GF-D8 (cell line): Measurements from ENCODE around the gene PHTF2.
"Not testable (repeated sequence)": the region's sequence is repeated elsewhere in the genome, so short reads cannot be mapped to it uniquely, and the experiment has no call there.

ENCODE experiments used
- DNase-seq: peaks from one replicate; lab custom pipeline; 2025; lab: John Stamatoyannopoulos, UW

The PHTF2 gene

DNA sequence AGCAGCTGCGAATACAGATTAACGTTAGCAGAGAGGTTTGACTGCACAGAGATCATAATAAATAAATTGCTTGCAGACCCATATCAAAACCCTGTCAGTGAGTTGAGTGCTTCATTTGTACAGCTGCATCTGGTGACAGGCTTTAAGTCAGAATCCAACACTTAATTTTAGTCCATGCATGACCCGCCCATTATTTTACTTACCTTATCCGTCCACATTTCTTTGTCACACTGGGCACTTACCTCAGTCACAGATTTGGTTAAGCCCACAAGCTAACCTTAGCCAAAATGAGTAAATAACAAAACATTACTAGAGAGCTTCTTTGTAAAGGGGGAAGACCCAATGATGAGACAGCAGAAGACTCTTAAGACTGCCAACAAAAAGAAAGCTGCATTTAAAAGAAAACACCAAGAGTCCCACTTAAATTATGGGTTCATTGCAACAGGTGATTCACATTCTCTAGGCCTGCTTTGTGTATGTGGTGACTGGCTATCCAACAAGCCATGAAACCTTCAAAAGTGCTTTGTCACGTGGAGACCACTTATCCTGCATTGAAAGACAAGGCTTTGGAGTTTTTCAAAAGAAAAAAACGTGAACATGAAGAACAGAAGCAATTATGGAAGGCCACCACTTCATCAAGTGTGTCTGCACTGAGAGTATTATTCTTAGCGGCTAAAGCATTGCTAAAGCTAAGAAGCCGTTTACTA, 32.2 kb downstream of the PHTF2 start:
- no peak for DNase-seq

DNA sequence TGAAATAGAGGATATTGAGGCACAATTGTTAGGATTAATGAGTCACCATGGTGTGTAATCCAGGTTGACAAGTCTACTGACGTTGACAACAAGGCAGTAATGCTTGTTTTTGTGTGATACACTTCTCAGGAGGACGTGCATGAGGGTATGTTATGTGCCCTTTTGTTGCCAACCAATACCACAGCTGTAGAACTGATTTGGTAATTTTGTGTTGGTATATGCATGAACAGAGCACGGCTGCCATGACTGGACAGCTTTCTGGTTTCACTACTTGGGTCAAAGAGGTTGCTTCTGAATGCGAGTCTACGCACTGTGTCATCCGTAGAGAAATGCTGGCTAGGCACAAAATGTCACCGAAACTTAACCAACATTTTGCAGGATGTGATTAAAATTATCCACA, 32.9 kb downstream of the PHTF2 start:
- no peak for DNase-seq

DNA sequence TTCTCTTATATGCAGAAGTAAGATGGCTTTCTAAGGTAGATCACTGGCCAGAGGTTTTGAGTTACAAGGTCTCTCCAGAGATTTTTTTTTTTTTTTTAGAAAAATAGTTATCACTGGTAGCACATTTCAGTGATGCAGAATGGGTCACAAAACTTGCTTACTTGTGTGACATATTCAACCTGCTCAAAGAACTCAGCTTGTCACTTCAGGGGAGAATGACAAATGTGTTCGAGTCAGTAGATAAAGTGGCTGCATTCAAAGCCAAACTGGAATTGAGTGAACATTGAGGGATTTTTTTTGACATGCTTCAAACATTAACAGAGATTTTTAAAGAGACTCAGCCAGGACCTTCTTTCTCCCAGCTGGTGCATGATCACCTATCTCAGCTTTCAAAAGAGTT, 33.4 kb downstream of the PHTF2 start:
- no peak for DNase-seq

DNA sequence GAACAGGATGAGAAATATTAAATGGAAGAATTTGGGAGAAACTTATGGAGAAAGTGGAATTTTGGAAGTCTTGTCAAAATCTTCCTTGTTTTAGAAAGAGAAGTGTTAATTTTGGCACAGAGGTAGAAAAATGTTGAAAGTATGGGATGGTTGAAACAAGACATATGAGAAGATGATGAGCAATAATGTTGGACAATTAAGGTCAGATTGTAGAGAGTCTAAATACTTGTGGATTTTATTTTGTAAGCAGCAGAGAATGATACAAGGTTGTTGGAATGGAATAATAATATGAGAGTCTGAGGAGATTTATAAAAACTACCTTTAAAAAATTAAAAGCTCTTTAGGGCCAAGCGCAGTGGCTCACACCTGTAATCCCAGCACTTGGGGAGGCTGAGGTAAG, 34.6 kb downstream of the PHTF2 start:
- no peak for DNase-seq

DNA sequence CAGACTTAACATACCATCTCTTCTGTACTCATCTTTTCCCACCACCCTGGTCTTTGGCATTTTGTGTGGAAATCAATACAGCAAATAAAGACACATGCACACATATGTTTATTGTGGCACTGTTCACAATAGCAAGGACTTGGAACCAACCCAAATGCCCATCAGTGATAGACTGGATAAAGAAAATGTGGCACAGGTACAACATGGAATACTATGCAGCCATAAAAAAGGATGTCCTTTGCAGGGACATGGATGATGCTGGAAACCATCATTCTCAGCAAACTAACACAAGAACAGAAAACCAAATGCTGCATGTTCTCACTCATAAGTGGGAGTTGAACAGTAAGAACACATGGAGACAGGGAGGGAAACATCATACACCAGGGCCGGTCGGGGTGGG, 37.9 kb downstream of the PHTF2 start:
- DNase-seq, result not testable (repeated sequence)

DNA sequence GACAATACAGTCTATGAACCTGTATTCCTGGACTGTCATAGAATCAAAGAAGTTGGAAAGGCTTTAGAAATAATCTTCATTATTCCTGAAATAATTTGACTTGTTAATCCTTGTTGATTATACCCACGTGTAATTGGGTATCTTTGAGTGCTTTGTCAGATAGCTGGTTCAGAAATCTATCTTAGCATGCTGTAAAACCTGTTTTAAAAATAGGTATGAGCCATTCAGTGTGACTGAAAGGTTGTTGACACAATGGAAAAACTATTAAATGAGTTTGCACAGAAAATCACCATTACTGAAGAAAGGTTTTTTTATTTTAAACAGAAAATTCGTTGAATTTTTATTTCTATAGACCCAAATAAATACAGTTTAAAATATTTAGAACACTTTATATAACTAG, 38.7 kb downstream of the PHTF2 start:
- DNase-seq, result no peak

DNA sequence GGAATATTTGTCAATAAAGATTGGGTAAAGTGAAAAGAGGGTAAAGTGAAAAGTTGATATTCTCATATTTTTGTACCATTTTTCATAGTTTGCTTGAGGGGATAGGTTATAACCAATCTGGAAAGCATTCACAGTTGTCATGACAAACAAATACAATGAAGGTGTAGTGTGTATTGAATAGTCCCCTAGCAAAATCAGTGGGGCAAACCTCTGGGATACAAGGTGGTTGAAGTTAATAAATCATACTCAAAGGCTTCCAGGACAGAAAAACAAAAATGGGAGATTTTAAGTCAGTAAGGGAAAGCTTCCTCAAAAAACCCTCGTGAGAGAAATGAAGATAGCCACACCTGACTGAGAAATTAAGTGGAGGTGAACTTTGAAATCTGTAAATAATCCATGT, 39.4 kb downstream of the PHTF2 start:
- no peak for DNase-seq

DNA sequence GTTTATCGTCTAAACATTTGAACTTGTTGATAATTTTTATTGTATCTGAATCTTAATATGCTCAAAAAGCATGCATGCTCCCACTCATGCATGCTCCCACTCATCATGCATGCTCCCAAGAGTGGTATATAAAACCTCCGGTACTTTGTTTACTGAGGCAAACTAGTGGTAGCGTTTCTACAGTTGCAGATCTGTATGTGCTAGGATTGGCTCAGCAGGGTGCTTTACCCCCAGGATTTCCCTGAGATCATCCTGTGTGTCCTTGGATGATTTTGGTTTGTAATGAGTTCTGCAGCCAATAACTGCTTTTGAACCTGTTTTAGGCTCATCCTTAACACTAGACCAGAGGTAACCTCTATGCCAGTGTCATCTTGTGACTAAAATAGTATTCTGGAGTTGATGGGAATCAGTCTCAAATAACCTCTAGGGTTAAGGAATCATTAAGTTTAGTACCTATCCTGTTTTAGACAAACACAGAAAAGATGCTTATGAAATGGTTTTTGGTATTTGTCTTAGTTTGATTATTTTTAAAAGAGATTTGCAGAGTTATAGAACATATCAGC, 40.4 kb downstream of the PHTF2 start:
- DNase-seq, result no peak

DNA sequence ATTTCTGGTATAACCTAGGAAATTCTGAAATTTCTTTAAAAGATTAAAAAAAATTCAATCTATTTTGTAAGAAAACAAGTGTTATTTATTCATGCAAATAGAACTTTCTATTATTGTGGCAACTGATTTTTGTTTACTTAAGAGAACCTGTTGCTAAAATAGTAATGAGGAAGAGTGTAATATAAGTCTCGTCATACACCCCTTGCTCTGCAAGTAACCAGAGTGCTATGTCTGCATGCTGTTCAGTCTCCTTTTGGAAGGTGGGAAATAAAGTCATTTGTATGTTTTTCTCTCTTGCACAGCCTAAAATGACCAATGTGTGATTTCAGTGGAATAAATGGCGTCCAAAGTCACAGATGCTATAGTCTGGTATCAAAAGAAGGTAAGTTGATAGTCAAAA, 41.3 kb downstream of the PHTF2 start:
- DNase-seq, result no peak

DNA sequence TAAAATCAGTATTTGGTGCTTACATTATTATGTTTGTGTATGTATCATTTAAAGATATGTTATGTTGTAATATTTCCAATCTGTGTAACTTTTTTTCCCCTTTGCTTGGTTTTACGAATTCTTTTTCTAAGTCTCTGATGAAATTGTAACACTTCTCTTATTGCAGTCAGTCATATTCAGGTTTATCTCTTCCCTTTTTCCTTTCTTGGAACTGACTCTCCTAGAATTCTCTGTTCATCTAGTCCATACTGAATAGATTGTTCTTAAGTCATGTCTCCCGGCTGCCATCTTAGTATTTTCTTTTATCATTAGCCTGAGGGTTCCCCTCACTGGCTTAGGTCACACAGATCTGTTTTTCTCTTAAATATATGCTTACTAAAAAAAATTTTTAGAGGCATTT, 44.6 kb downstream of the PHTF2 start:
- peak; percentile 94 for DNase-seq

DNA sequence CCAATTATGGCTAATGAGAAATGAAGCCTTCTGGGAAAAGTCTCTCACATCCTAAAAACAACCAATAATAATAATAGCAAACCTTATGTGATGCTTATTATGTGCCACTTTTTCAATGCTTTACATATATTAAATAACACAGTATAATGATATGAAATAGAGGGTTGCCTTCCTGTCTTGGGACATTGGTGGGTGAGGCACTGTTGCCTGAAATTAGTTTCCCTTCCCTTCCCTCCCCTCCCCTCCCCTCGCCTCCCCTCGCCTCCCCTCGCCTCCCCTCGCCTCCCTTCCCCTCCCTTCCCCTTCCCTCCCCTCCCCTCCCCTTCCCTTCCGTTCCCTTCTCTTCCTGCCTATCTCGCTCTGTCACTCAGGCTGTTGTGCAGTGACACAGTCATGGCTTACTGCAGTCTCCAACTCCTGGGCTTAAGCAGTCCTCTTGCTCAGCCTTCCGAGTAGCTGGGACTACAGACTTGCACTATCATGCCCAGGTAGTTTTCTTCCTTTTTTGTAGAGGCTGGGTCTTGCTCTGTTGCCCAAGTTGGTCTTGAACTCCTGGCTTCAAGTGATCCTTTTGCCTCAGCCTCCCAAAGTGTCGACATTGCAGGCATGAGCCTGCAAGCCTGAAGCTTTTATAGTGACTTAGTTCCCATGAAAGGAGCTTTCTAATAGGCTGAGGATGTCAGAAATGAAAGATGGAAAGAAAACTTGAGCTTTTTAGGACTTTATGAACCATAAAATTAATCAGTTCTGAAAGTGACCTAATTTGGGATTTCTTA, 47.9 kb downstream of the PHTF2 start:
- no peak for DNase-seq

DNA sequence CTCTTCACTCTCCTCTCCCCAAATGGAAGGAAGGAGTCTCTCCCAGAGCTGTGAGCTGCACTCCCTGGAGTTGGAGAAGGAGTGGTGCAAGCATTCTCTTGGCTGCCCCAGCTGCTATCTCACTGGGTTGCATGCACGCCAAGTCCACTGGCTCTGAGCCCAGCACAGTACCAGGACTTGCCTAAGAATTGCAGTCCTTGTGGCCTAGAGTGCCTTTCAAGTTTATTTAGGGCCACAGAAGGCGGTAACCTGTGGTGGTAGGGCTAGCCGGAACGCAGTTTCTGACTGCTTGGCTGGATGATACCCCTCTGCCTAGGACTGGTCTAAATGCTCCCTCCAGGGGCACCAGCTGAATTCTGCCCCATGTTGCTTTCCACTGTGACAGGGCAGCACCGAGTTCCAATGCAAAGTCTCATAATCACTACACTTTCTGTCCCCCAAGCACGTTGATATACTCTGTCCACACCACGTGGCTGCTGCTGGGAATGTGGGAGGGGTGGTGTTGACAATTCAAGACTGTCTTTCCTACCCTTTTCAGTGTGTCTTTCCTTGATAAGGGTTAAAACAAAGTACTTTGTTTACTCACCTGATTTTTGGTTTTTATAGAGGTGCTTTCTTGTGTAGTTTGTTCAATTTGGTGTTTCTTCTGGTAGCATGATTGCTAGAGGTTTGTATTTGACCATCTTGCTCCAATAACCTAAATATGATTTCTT, 57.0 kb downstream of the PHTF2 start:
- DNase-seq, result no peak

DNA sequence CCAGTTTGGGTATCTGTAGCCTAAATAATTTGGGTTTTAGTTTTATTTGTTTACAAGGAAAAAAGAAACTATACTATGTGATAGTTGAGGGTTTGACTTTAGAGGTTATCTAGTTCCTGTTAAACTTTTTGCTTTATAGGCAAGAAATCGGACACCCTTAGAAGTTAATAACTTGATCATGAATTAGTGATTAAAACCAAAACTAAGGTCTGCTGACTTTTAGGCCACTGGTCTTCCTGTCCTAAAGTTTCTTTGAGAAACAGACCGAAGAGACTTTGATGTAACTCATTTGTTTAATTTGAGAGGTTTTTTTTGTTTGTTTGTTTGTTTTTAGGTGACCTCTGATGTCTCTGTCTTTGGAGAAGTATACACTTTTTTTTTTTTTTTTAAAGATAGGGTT, 59.7 kb downstream of the PHTF2 start:
- no peak for DNase-seq

DNA sequence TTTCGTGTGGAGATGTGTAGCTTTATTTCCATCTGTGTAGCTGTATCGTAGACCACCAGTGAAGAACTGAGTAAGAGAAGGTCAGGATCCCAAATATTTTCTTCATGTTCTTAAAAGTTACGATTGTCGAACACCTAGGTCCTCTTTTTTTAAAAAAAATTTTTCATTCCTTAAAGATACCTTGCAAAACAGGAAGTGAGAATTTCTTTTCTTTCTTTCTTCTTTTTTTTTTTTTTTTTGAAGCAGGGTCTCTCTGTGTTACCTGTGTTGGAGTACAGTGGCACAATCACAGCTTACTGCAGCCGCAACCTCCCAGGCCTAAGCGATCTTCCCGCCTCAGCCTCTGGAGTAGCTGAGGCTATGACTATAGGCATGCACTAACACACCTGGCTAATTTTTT, 60.8 kb downstream of the PHTF2 start:
- DNase-seq, result no peak

DNA sequence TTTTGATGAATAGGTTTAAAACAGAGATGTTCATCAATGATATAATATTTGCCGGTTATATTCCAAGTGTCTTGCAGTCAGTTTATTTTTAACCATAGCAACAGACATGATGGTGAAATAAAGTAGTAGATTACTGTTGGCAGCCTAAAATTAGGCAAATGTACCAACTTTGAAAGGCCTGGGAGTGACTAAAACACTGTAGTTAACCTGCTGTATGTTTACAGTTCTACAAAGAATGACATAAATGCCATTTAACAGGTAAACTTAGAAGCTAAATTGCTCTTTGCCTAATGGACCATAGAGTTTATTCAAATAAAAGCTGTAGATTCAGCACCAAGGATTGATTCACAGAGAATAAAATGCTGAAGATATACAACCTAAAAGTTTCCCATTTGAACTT, 64.1 kb downstream of the PHTF2 start:
- no peak for DNase-seq

DNA sequence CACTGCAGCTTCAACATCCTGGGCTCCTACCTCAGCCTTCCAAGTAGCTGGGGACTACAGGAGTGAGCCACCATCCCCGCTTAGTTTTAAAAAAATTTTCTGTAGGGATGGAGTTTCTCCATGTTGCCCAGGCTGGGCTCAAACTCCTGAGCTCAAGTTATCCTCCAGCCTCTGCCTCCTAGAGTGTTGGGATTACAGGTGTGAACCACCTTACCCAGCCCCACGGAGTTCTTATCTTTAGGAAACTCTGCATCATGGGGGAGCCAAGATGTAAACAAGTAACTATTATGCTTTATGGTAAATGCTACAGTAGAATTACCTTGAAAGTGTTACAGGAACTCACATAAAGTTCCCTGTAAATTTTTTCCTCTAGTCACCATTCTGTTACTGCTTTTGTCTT, 65.3 kb downstream of the PHTF2 start:
- DNase-seq, result no peak

DNA sequence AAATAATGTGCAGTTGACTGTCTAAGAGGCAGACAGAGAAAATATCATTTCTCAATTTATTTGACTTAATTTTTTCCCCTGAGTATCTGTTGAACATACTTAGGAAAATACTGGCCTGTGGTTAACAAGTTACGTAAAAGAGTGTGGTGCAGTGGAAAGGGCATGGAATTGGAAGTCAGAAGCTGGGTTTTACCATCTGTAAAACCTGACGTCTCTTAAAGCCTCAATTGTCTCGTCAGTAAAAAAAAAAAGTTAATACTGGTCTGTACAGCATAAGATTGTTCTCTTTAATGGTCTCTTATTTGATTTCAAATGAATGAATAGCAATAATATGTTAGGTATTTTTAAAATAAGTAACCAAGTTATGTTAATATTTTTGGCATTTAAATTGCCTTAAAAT, 67.8 kb downstream of the PHTF2 start:
- DNase-seq, result no peak

DNA sequence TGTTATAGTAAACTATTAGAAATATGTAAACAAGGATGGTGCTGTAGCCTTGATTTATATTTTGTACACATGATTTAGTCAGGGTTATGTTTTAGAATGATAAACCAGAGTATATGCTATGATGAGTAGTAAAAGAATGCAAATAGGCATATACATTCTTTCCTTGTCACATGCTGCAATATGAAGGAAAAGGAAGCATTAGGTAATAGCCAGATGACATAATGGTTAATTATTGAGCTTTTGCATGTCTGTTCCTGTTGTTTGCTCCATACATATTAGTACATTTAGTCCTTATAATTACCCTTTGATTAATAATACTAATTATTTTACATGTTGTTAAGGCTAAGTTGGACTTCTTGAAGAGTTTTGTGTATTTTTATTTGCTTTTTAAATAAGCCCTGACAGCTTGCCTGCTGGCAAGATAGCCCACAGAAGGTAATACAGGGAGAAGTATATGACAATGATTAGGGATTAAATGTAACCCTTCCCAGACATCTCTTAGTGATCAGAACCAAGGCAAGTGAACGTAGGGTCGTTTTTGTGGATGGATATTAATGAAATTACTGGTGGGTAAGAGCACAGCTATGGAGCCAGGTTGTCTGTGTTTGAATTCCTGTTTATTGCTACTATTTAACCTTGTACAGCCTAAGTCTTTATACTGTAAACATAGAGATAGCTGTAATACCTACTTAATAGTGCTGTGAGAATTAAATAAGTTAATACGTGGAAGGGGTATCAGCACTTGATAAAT, 68.4 kb downstream of the PHTF2 start:
- DNase-seq, result peak; percentile 50

DNA sequence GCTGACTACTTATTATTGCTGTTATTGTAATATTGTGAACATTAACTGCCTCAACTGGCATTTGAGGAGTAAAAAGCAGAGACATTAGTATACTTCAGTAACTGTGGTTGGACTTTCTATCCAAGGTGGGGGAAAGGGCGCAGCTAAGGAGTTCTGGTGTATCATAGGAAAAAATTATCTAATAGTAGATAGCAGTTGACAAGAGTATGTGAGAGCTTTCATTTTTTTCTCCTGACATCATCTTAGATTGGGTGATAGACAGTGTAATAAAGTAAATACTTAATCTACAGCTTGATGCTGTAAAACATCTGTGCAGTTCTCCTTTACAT, 68.9 kb downstream of the PHTF2 start:
- no peak for DNase-seq

DNA sequence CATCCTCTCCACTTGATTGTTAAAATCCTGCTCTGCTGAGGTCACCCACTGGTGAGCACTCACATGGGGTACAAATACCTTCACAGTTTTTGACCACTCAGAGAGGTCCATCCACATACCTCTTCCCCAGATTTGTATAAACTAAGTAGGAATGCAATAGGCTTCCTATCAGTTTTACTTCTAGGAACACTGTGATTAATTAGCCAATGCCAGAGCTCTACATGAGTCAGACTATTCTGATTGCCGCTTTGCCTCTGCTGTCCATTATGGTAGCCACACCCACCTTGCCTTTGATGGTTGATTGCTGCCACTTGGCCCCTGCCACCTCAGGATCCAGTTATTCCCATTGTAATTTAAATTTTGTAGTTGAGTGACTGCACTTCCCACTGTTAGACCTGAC, 73.7 kb downstream of the PHTF2 start:
- not testable (repeated sequence) for DNase-seq

DNA sequence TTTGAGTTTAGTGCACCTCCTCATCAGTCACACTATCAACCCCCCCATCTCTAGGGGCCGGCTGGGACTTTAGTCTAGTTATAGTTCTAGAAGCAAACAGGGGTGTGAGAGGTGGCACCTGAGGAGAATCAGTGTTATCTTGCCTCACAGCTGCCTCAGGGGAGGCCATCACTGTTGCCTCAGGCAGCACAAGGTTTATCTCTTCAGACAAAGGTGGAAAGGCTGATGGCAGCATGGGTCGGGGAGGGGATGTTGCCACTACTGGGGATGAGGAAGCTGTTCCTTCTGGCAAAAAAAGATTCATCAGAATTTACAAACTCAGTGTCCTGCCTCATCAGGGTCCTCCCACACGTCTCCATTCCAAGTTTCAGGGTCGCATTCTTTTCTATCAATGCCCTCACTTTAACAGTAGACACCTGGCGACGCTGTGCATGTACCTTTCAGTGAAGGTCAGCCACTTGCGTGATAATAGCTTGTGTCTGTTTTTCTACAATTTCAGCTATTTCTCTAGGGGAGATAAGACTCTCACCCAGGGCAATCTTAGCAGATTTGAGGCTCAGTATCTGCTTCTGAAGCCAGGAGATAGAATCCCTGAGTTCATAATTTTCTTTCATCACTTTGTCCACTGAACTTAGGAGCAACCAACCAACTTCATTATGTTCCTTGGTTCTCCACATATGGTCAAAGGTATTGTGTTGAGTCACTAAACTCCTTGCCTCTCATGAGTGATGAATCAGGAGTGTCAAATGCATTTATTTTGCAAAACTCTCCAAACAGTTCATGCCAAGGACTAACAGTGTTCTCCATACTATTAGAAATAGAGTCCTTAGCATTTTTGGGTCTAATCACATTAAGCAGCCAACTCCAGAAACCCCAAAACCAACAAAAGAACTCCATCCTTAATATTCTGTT, 75.1 kb downstream of the PHTF2 start:
- not testable (repeated sequence) for DNase-seq
